Neural crest cell (in vitro differentiated cells): Measurements from ENCODE around the gene NUP210. TPM values are rescaled to one million over a fixed set of nuclear protein-coding genes. Genes with fewer than 3 reads are reported as not detected.

ENCODE experiments used
- DNase-seq: peaks from one replicate; pipeline ENCODE4 v3.0.0; 2021; ENCODE audit warnings: low read depth, mixed read lengths, low spot score
- H3K27ac Mint-ChIP-seq: one replicate; pipeline ENCODE4 v1.8.0; 2021; ENCODE audit warnings: mild to moderate bottlenecking, mixed read lengths; ENCODE audit not compliant: unreplicated experiment
- H3K27me3 Mint-ChIP-seq: 2 replicates; pipeline ENCODE4 v1.8.0; 2021; ENCODE audit warnings: low read depth, mild to moderate bottlenecking, mixed read lengths
- H3K36me3 Mint-ChIP-seq: 2 replicates; pipeline ENCODE4 v1.8.0; 2021; ENCODE audit warnings: low read depth, mild to moderate bottlenecking, mixed read lengths
- H3K4me1 Mint-ChIP-seq: 2 replicates; pipeline ENCODE4 v1.8.0; 2021; ENCODE audit warnings: mixed read lengths
- H3K4me3 Mint-ChIP-seq: one replicate; pipeline ENCODE4 v1.8.0; 2021; ENCODE audit warnings: mild to moderate bottlenecking, mixed read lengths
- H3K9me3 Mint-ChIP-seq: 2 replicates; pipeline ENCODE4 v1.8.0; 2021; ENCODE audit warnings: mixed read lengths
- total RNA-seq: library from RNA; stranded (reverse); gene quantifications from 2 replicates; pipeline ENCODE4 v1.2.1, GENCODE V29; 2021
- TF ChIP-seq, protein P1 (sequence below): fragments of 200-600 bp; sonication (generic); conservative IDR thresholded peaks from 2 replicates; pipeline ENCODE4 v1.5.0; 2021; ENCODE audit warnings: antibody characterized with exemption, mild to moderate bottlenecking

The NUP210 gene
- total RNA-seq, 1 donor from 2014 or later, result 59.4 TPM

DNA sequence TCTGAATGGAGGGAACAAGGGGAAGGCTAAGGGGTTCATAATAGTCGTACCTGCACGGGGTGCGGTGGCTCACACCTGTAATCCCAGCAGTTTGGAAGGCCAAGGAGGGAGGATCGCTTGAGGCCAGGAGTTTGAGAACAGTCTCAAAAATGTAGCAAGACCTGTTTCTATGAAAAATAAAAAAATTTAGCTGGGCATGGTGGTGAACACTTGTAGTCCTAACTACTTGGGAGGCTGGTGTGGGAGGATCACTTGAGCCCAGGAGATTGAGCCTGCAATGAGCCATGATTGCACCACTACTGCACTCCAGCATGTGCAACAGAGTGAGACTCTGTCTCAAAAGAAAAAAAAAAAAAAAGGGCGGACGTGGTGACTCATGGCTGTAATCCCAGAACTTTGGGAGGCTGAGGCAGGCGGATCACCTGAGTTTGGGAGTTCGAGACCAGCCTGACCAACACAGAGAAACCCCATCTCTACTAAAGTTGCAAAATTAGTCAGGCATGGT lies 42.1 kb upstream of the NUP210 start:
- no peak overlapping the region for H3K27ac Mint-ChIP-seq
- no peaks in the 10 kb centered on the region for H3K36me3 Mint-ChIP-seq
- H3K9me3 Mint-ChIP-seq, result no peaks in the 10 kb centered on the region
- H3K4me3 Mint-ChIP-seq, result no peak overlapping the region
- no peaks in the 10 kb centered on the region for H3K4me1 Mint-ChIP-seq
- no peak for DNase-seq
- TF ChIP-seq, protein P1, sequence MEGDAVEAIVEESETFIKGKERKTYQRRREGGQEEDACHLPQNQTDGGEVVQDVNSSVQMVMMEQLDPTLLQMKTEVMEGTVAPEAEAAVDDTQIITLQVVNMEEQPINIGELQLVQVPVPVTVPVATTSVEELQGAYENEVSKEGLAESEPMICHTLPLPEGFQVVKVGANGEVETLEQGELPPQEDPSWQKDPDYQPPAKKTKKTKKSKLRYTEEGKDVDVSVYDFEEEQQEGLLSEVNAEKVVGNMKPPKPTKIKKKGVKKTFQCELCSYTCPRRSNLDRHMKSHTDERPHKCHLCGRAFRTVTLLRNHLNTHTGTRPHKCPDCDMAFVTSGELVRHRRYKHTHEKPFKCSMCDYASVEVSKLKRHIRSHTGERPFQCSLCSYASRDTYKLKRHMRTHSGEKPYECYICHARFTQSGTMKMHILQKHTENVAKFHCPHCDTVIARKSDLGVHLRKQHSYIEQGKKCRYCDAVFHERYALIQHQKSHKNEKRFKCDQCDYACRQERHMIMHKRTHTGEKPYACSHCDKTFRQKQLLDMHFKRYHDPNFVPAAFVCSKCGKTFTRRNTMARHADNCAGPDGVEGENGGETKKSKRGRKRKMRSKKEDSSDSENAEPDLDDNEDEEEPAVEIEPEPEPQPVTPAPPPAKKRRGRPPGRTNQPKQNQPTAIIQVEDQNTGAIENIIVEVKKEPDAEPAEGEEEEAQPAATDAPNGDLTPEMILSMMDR, result no peak
- H3K27me3 Mint-ChIP-seq, result peaks cover 5% of the 10 kb centered on the region

DNA sequence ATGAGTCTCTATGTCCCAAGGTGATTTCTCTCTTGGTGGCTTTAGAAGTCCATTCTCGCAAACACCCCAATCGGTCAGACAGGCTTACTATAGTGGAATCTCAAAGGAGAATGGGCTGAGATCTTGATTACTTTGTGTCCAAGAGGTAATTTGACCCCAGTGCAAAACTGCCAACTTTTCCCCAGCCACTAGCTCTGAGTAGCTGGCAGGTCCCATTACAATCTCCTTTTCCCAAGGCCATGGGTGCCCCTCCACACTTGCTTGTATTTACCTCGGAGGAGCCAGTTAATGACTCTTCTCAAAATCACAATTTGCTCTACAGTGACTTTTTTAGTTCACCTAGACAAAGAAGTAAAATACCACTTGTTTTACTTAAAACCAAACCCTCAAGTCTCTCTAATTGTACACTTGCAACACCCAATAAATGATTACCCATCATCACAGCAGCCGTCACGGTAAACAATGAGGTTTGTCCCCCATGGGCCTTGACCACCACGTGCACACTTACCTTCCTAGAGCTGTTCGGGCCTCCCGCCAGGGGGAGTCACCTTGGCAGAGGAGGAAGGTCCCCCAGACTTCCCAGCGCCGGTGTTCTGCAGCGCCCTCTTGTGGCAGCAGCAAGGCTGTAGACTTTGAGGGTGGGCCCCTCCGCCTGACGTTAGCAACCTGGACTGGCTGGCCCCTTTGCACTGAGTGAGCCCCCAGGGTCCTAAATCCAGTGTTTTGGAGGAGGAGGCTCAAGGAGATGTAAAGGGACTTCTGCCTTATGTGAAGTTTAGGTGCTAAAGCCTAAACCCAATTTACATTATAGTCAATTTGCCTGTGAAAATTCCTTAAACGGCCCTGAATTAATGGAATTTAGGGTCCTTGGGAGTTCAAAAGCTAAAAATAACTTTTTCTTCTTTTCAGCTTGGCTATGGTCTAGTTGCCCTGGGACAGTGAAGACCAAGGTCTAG lies 41.3 kb upstream of the NUP210 start:
- Mint-ChIP-seq H3K9me3 (no peaks in the 10 kb centered on the region), H3K27me3 (peaks cover 5% of the 10 kb centered on the region), H3K4me1 (no peaks in the 10 kb centered on the region), H3K4me3 (no peak overlapping the region), H3K27ac (no peak overlapping the region), H3K36me3 (no peaks in the 10 kb centered on the region)
- TF ChIP-seq, protein P1, result peak; percentile 69
- DNase-seq, result peak; percentile 64

DNA sequence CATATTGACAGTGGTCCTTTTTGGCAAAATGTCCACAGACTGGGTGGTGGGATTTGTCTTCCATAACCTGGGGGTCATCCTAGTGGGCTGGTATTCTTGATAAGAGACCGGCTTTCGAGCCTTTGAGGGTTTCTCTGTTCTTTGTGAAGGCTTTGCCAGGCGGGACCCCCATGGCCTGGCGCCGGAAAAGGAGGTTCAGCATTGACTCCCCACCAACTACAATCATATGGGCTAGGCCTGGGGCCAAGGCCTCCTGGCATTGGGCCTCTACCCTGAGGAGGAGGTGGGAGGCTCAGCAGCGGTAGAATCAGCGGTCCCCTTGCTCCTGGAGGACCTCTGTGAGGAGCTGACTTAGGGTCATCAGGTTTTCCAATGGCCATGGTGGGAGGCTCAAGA lies 40.2 kb upstream of the NUP210 start:
- Mint-ChIP-seq H3K4me3 (no peak overlapping the region), H3K9me3 (no peaks in the 10 kb centered on the region), H3K27me3 (peaks cover 5% of the 10 kb centered on the region), H3K4me1 (no peaks in the 10 kb centered on the region), H3K36me3 (no peaks in the 10 kb centered on the region), H3K27ac (no peak overlapping the region)
- no peak for DNase-seq
- TF ChIP-seq, protein P1, result no peak

DNA sequence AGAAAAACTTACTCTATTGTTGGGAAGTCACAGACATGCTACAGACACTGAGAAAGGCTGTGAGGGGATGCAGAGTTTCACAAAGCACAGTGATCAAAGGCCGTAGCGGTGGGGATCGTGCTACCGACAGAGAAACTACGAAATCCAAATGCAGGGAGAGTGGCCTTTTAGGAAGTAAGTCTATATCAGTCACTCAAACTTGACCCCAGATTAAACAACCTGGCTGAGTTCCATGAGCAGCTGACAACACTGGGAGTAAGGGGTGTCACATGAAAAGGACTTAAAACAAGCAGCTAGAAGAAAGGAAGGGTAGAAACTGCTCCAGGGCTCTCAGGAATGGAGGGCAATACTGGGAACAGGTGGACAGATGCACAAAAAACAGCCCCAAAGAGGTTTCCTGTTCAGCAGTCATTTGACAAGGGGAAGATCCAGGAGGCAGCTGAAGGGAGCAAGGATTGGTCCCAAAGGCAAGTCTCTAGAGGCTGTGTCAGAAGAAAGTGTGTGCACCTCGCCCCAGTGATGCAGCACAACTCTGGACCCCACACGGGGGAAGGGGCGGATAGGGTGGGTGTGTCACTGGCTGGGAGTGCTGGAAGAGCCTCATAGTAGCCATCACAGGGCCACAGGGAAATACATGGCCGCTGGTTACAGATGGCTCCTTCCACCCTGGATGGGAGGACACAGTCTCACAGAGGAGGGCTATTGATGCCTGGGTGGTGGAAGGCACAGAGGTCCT lies 39.7 kb upstream of the NUP210 start:
- Mint-ChIP-seq H3K9me3 (no peaks in the 10 kb centered on the region), H3K4me3 (no peak overlapping the region), H3K27me3 (peaks cover 5% of the 10 kb centered on the region), H3K27ac (no peak overlapping the region), H3K36me3 (no peaks in the 10 kb centered on the region), H3K4me1 (no peaks in the 10 kb centered on the region)
- DNase-seq, result no peak
- TF ChIP-seq, protein P1, result no peak

DNA sequence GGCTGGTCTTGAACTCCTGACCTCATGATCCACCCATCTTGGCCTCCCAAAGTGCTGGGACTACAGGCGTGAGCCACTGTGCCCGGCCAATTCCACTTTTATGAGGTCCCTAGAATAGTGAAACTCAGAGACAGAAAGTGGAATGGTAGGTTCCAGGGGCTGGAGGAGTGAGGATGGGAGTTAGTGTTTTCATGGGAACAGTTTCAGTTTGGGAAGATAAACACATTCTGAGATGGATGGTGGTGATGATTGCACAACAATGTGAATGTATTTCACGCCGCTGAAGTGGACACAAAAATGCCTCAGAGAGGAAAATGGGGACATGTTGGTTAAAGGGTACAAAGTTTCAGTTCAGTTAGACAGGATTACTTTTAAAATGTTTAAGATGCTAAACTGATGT lies 37.5 kb upstream of the NUP210 start:
- Mint-ChIP-seq H3K27ac (no peak overlapping the region), H3K4me1 (peaks cover 5% of the 10 kb centered on the region), H3K9me3 (no peaks in the 10 kb centered on the region), H3K27me3 (peaks cover 5% of the 10 kb centered on the region), H3K4me3 (no peak overlapping the region), H3K36me3 (no peaks in the 10 kb centered on the region)
- TF ChIP-seq, protein P1, result no peak
- no peak for DNase-seq
